Subcutaneous adipose tissue (tissue), 4 donors: ENCODE data around the gene OGFR. TPM values are rescaled to one million over a fixed set of nuclear protein-coding genes. Genes with fewer than 3 reads are reported as not detected.

Source experiments
- CTCF ChIP-seq: fragments of 450-650 bp; IDR thresholded peaks from one replicate; pipeline ENCODE4 v1.5.1; 2016; ENCODE audit warnings: low read depth, mild to moderate bottlenecking, control low read depth, antibody characterized with exemption, moderate library complexity
- total RNA-seq, 4 donors: library from RNA; depleted of rRNA; stranded (reverse); fragments of >200 nt; gene quantifications; one replicate each; pipeline ENCODE4 v1.1.0, GENCODE V29; 2016

Gene OGFR
- total RNA-seq, 4 donors from 2014 or later: 17.4 to 67.1 (median 44.4) TPM

GRCh38 chr20:62797671-62798532 lies 6.7 kb upstream of the OGFR start:
- no peak for TF ChIP-seq CTCF

- no peak for TF ChIP-seq CTCF
Measured at GRCh38 chr20:62799036-62799435, 5.6 kb upstream of the OGFR start.

DNA sequence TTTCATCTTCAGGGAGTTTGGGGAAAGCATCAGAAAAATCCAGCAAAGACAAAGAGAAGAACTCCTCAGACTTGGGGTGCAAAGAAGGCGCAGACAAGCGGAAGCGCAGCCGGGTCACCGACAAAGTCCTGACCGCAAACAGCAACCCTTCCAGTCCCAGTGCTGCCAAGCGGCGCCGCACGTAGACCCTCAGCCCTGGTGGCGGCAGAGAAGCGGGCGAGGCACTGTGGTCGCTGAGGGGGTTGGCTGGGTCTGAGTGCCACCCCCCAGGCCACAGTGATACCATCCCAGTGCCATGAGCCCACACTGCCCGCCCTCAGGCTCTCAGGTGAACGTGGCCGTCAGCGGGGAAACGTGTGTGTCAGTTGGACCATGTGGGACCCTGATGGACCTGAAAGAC lies 5.2 kb upstream of the OGFR start:
- no peak for TF ChIP-seq CTCF

- TF ChIP-seq CTCF: no peak
Measured at GRCh38 chr20:62799873-62800272, 4.8 kb upstream of the OGFR start.

DNA sequence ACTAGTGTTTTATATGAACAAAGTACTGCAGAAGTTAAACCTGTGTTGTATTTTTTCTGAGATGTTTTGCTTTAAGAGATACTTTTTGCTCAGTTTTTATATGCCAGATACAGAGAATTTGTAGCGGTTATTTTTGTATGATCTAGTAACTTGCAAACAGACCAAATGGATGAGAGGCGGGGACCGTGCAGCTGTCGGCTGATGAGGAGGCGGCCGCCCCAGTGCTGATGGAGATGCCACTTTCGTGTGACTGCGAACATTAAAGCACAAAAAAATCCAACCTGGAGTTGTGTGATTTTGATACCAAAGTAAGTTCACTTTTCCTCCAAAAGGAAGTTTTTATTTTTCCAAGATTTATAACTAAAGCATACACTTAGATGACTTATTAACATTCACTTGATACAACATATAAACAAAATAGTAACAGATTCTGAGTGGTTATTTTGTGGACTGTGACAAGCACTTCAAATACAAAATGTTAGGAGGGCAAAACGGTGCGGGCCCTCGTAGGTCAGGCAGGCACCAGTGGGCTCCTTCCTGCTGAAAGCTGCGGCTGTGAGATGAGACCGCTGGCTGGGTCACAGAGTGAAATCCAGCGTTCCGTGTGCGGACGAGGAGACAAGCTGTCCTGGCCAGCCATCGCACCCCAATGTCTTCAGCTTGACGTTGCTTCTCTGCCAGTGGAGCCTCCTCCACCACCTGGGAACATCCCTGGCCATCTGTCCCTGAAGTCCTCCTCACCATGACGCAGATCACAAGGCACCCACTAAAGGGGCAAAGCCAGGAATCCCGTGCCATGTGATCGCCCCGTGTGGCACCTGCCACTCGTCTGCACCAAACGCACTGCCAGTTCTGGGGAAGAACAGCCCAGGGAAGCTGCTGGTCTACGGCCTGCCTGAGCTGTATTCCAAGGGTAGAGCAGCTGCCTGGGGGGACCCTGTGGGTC lies 4.0 kb upstream of the OGFR start:
- no peak for TF ChIP-seq CTCF

- no peak for TF ChIP-seq CTCF
Measured at GRCh38 chr20:62801284-62802010, 3.2 kb upstream of the OGFR start.
